HepG2 (cell line): Measurements from ENCODE around the gene CNTFR. TPM values are rescaled to one million over a fixed set of nuclear protein-coding genes. Genes with fewer than 3 reads are reported as not detected.

Source experiments
- ATAC-seq: fragments of 200-7000 bp; cut with Tn5 transposase; 3 replicates; pipeline ENCODE4 v1.9.1; 2020; ENCODE audit warnings: mild to moderate bottlenecking, moderate library complexity
- BruUV-seq: library from RNA; stranded (reverse); fragments of 400-500 nt; replicated peaks from 2 replicates; lab custom pipeline; 2021; lab: Mats Ljungman, UMichigan
- CTCF ChIA-PET: fragments of 300-600 bp; formaldehyde crosslinking; extraction: SDS; loops from one replicate; lab custom pipeline; 2021; ENCODE audit warnings: low total read pairs, inconsistent platforms, low intra/inter-chr PET ratio; lab: Yijun Ruan, JAX
- POLR2A ChIA-PET: fragments of 350-600 bp; sonication (Branson Sonifier 250); formaldehyde crosslinking; loops from one replicate; lab custom pipeline; 2020; ENCODE audit warnings: antibody characterized with exemption, inconsistent platforms; lab: Yijun Ruan, JAX
- DNase-seq: peaks from one replicate; pipeline ENCODE4 v3.0.0-alpha.2; 2015; ENCODE audit warnings: low spot score
- FAIRE-seq: peaks from 3 replicates; lab custom pipeline; 2011; peaks lifted over from hg19 to GRCh38; lab: Jason Lieb, UNC
- H2AFZ ChIP-seq: one replicate; pipeline ENCODE4 v1.6.1; 2011; ENCODE audit warnings: low read length, inconsistent platforms
- H3K27ac ChIP-seq: fragments of 300-600 bp; 3 replicates; pipeline ENCODE4 v1.8.0; 2011; ENCODE audit warnings: mixed run types, mild to moderate bottlenecking, mixed read lengths, low read length, inconsistent platforms; ENCODE audit not compliant: insufficient read depth; ENCODE audit errors: extremely low read length
- H3K27me3 ChIP-seq, 2 experiments: fragments of 200-600 bp in 1 of 2; 2 replicates in 1 of 2; 3 replicates in 1 of 2; pipeline versions ENCODE4 v1.6.0 to v1.8.0; 2011; ENCODE audit warnings: low read length in 2 of 2, mild to moderate bottlenecking in 2 of 2, moderate library complexity in 2 of 2, inconsistent platforms in 1 of 2; ENCODE audit not compliant: insufficient read depth in 2 of 2, control insufficient read depth in 1 of 2
- H3K36me3 ChIP-seq, 2 experiments: fragments of 200-600 bp in 1 of 2; replicated peaks in 1 of 2; 2 replicates in 1 of 2; 3 replicates in 1 of 2; pipeline versions ENCODE4 v1.5.1 to v1.8.0; 2011; ENCODE audit warnings: low read length in 2 of 2, inconsistent platforms in 1 of 2; ENCODE audit not compliant: insufficient read depth in 2 of 2, control insufficient read depth in 1 of 2
- H3K4me1 ChIP-seq: 2 replicates; pipeline ENCODE4 v1.5.1; 2012; ENCODE audit warnings: low read length, inconsistent platforms; ENCODE audit not compliant: insufficient read depth
- H3K4me2 ChIP-seq: 2 replicates; pipeline ENCODE4 v1.6.0; 2011; ENCODE audit warnings: low read depth, low read length, inconsistent platforms
- H3K4me3 ChIP-seq, 3 experiments: fragments of 200-600 bp in 1 of 3; sonication (generic), shearing (Covaris generic) in 1 of 3; replicated peaks in 1 of 3; 2 replicates each; pipeline ENCODE4 v1.5.1; 2011 to 2016; ENCODE audit warnings: low read length in 3 of 3, inconsistent platforms in 2 of 3, low read depth in 2 of 3, mild to moderate bottlenecking in 2 of 3, control low read depth in 1 of 3, mixed read lengths in 1 of 3; ENCODE audit not compliant: insufficient read depth in 1 of 3
- H3K79me2 ChIP-seq: one replicate; pipeline ENCODE4 v1.6.1; 2011; ENCODE audit warnings: low read length, inconsistent platforms; ENCODE audit not compliant: insufficient read depth
- H3K9ac ChIP-seq: 2 replicates; pipeline ENCODE4 v1.6.0; 2011; ENCODE audit warnings: mild to moderate bottlenecking, low read depth, low read length, inconsistent platforms; ENCODE audit not compliant: insufficient read depth
- H3K9me3 ChIP-seq: 2 replicates; pipeline ENCODE4 v1.5.1; 2012; ENCODE audit warnings: mild to moderate bottlenecking, low read length
- H4K20me1 ChIP-seq: 2 replicates; pipeline ENCODE4 v1.6.0; 2011; ENCODE audit warnings: inconsistent platforms, mild to moderate bottlenecking, low read length, moderate library complexity; ENCODE audit not compliant: insufficient read depth
- BORCS8-MEF2B ChIP-seq: sonication (generic); formaldehyde crosslinking; IDR thresholded peaks from 2 replicates; pipeline ENCODE4 v1.8.0; 2022; ENCODE audit warnings: mild to moderate bottlenecking, missing genetic modification reagents
- NFE2L1 ChIP-seq: sonication (generic); formaldehyde crosslinking; IDR thresholded peaks from 2 replicates; pipeline ENCODE4 v1.4.0; 2020; ENCODE audit warnings: missing genetic modification reagents, mild to moderate bottlenecking, borderline replicate concordance
- NR3C1 ChIP-seq: sonication (generic); formaldehyde crosslinking; IDR thresholded peaks from 2 replicates; pipeline ENCODE4 v1.4.0; 2020; ENCODE audit warnings: missing genetic modification reagents
- PHF21A ChIP-seq: sonication (generic); formaldehyde crosslinking; IDR thresholded peaks from 2 replicates; pipeline ENCODE4 v1.5.0; 2020; ENCODE audit warnings: mild to moderate bottlenecking, missing genetic modification reagents
- SOX13 ChIP-seq, 3 experiments: fragments of 450-650 bp in 1 of 3; sonication (generic) in 1 of 3; formaldehyde crosslinking in 1 of 3; IDR thresholded peaks in 2 of 3; conservative IDR thresholded peaks in 1 of 3; 2 replicates each; pipeline versions ENCODE4 v1.5.0 to v1.6.1; 2016 to 2020; ENCODE audit warnings: antibody characterized with exemption in 1 of 3, mild to moderate bottlenecking in 1 of 3, missing compliant biosample characterization in 1 of 3, missing genetic modification reagents in 1 of 3, moderate library complexity in 1 of 3
- STAG1 ChIP-seq: sonication (generic); formaldehyde crosslinking; IDR thresholded peaks from 2 replicates; pipeline ENCODE4 v1.4.0; 2020; ENCODE audit warnings: missing genetic modification reagents
- TMF1 ChIP-seq: sonication (generic); formaldehyde crosslinking; IDR thresholded peaks from 2 replicates; pipeline ENCODE4 v1.8.1; 2022; ENCODE audit warnings: low read depth, missing genetic modification reagents
- ZBTB38 ChIP-seq: sonication (generic); formaldehyde crosslinking; IDR thresholded peaks from 2 replicates; pipeline ENCODE4 v1.5.1; 2020; ENCODE audit warnings: mild to moderate bottlenecking, missing genetic modification reagents
- ZBTB4 ChIP-seq: sonication (generic); formaldehyde crosslinking; IDR thresholded peaks from 2 replicates; pipeline ENCODE4 v1.4.0; 2020; ENCODE audit warnings: missing genetic modification reagents, mild to moderate bottlenecking, borderline replicate concordance
- ZNF362 ChIP-seq: sonication (generic); formaldehyde crosslinking; IDR thresholded peaks from 2 replicates; pipeline ENCODE4 v1.4.0; 2020; ENCODE audit warnings: missing genetic modification reagents, mild to moderate bottlenecking, borderline replicate concordance
- ZNF460 ChIP-seq: sonication (generic); formaldehyde crosslinking; IDR thresholded peaks from 2 replicates; pipeline ENCODE4 v1.5.1; 2020; ENCODE audit warnings: missing genetic modification reagents, mild to moderate bottlenecking, borderline replicate concordance
- ZNF562 ChIP-seq: sonication (generic); formaldehyde crosslinking; IDR thresholded peaks from 2 replicates; pipeline ENCODE4 v1.8.0; 2022; ENCODE audit warnings: missing genetic modification reagents, borderline replicate concordance
- WGBS: methylation state at CpG from one replicate; pipeline ENCODE4 v1.1.6; 2017; ENCODE audit warnings: low lambda C conversion rate; 5-methylcytosine and 5-hydroxymethylcytosine counted together
- in situ Hi-C: cut with HindIII; loops from 2 replicates; pipeline ENCODE4 v1.10.0; 2017; ENCODE audit warnings: low pct_unique_long_range_greater_than_20kb; ENCODE audit not compliant: extremely low pct_ligation_motif_present
- intact Hi-C: fragments of 100-400 bp; cut with micrococcal nuclease; formaldehyde crosslinking; loops from one replicate; pipeline ENCODE4 v1.10.0; 2022; ENCODE audit not compliant: unreplicated experiment
- polyA plus RNA-seq, 8 experiments: library from polyadenylated mRNA; depleted of rRNA in 3 of 8; stranded (reverse) in 7 of 8; unstranded in 1 of 8; fragments of >200 nt; fragmentation: Illumina TruSeq in 4 of 8; extraction: Trizol in 4 of 8; gene quantifications; 2 replicates each; pipeline versions ENCODE4 v1.2.1 to v1.2.3, GENCODE V29; 2011 to 2016; ENCODE audit warnings: low read depth in 4 of 8, missing spikeins in 1 of 8, mixed read lengths in 1 of 8; ENCODE audit not compliant: insufficient read depth in 1 of 8
- total RNA-seq, 5 experiments: library from RNA; depleted of rRNA; stranded (reverse); fragments of >200 nt; fragmentation: Illumina TruSeq; extraction: Trizol; gene quantifications; 2 replicates each; pipeline ENCODE4 v1.2.3, GENCODE V29; 2016; ENCODE audit warnings: low read depth in 1 of 5

CNTFR gene
- total and polyA plus RNA-seq, 2 of the 13 experiments (the other 11 are each of a cell fraction or from before 2014, with no cell fraction given) = not detected

GRCh38 chr9:34570376-34570775 is 19.1 kb downstream of the CNTFR start:
- no peaks in the 10 kb centered on the region for H4K20me1 ChIP-seq
- no peaks in the 10 kb centered on the region for H3K36me3 ChIP-seq
- in situ Hi-C loops = no loop called here
- H3K79me2 ChIP-seq = no peaks in the 10 kb centered on the region
- no peak overlapping the region for H3K4me2 ChIP-seq
- DNase-seq (no peak), ATAC-seq (no peak), FAIRE-seq (no peak)
- BruUV-seq = no TSS peak
- H3K27me3 ChIP-seq = peaks cover 9 to 81% of the 10 kb centered on the region in 2 experiments
- intact Hi-C loops = no loop called here
- H3K9ac ChIP-seq = no peak overlapping the region
- H2AFZ ChIP-seq = no peak overlapping the region
- no peaks in the 10 kb centered on the region for H3K4me1 ChIP-seq
- H3K27ac ChIP-seq = no peak overlapping the region
- WGBS = 27% methylated on average over 11 of the region's 11 CpGs
- POLR2A ChIA-PET = no interaction called here
- CTCF ChIA-PET = no interaction called here
- H3K9me3 ChIP-seq = no peaks in the 10 kb centered on the region
- no peak overlapping the region for H3K4me3 ChIP-seq
- no peak for TF ChIP-seq TMF1 (CRISPR knock-in tag)
- TF ChIP-seq, all 625 proteins: peak for 0

GRCh38 chr9:34568774-34569173 is 20.8 kb downstream of the CNTFR start:
- Histone ChIP-seq H3K27me3 (peaks cover 8 to 84% of the 10 kb centered on the region in 2 experiments), H2AFZ (no peak overlapping the region), H3K4me2 (no peak overlapping the region), H4K20me1 (no peaks in the 10 kb centered on the region), H3K36me3 (no peaks in the 10 kb centered on the region), H3K4me1 (no peaks in the 10 kb centered on the region), H3K9ac (no peak overlapping the region), H3K9me3 (no peaks in the 10 kb centered on the region), H3K4me3 (no peak overlapping the region), H3K27ac (no peak overlapping the region), H3K79me2 (no peaks in the 10 kb centered on the region)
- ChIA-PET POLR2A (no interaction called here), CTCF (no interaction called here)
- WGBS = 4% methylated on average over 3 of the region's 12 CpGs
- TF ChIP-seq PHF21A (no peak), ZNF460 (no peak), SOX13 (IDR thresholded peaks at IDR 0.05) (no peak), SOX13 (CRISPR knock-in tag; conservative IDR thresholded peaks at IDR 0.05 in 1 of 2, IDR thresholded peaks at IDR 0.05 in 1 of 2) (no peak), NR3C1 (CRISPR knock-in tag) (no peak), STAG1 (CRISPR knock-in tag) (no peak), TMF1 (CRISPR knock-in tag) (no peak), ZNF362 (CRISPR knock-in tag) (no peak), BORCS8-MEF2B (CRISPR knock-in tag) (no peak), NFE2L1 (CRISPR knock-in tag) (no peak), ZBTB38 (no peak), ZBTB4 (no peak), ZNF562 (CRISPR knock-in tag) (no peak)
- ATAC-seq = no peak
- intact Hi-C loops (no loop called here), in situ Hi-C loops (no loop called here)
- BruUV-seq = no TSS peak
- no peak for FAIRE-seq
- no peak for DNase-seq
